Upper lobe of right lung (tissue), 1 donor: ENCODE measurements around the gene ZBTB9. TPM values are rescaled to one million over a fixed set of nuclear protein-coding genes. Genes with fewer than 3 reads are reported as not detected.

Experiments
- ATAC-seq: fragments of 200-7000 bp; cut with Tn5 transposase; one replicate; pipeline ENCODE4 v1.9.1; 2020; ENCODE audit warnings: mild to moderate bottlenecking, moderate library complexity
- DNase-seq: peaks from one replicate; pipeline ENCODE4 v3.0.0-alpha.2; 2020
- H3K27ac ChIP-seq: fragments of 200-600 bp; one replicate; pipeline ENCODE4 v1.8.0; 2022
- H3K27me3 ChIP-seq: fragments of 200-600 bp; one replicate; pipeline ENCODE4 v1.8.0; 2022; ENCODE audit warnings: mild to moderate bottlenecking
- H3K36me3 ChIP-seq: fragments of 200-600 bp; one replicate; pipeline ENCODE4 v1.8.0; 2022
- H3K4me1 ChIP-seq: fragments of 200-600 bp; one replicate; pipeline ENCODE4 v1.8.0; 2022
- H3K4me3 ChIP-seq: fragments of 200-600 bp; one replicate; pipeline ENCODE4 v1.8.0; 2022; ENCODE audit warnings: mild to moderate bottlenecking
- H3K9me3 ChIP-seq: fragments of 200-600 bp; one replicate; pipeline ENCODE4 v1.8.0; 2022
- CTCF ChIP-seq: fragments of 200-600 bp; IDR thresholded peaks from one replicate; pipeline ENCODE4 v1.8.0; 2022; ENCODE audit warnings: antibody characterized with exemption
- intact Hi-C: fragments of 100-400 bp; cut with DNase I; formaldehyde crosslinking; loops from one replicate; pipeline ENCODE4 v1.11.0; 2022
- total RNA-seq: library from RNA; stranded (reverse); fragmentation: NEBNext Ultra II Directional; extraction: Animal tissue kit (Norgen Biotek cat#: 25700); gene quantifications from one replicate; pipeline ENCODE4 v1.2.1, GENCODE V29; 2021
- donor health status: DM: no; HTN: yes; CAD: no; lungs with severe emphysema.

ZBTB9 gene
- total RNA-seq, 1 donor from 2014 or later, result 5.8 TPM

DNA sequence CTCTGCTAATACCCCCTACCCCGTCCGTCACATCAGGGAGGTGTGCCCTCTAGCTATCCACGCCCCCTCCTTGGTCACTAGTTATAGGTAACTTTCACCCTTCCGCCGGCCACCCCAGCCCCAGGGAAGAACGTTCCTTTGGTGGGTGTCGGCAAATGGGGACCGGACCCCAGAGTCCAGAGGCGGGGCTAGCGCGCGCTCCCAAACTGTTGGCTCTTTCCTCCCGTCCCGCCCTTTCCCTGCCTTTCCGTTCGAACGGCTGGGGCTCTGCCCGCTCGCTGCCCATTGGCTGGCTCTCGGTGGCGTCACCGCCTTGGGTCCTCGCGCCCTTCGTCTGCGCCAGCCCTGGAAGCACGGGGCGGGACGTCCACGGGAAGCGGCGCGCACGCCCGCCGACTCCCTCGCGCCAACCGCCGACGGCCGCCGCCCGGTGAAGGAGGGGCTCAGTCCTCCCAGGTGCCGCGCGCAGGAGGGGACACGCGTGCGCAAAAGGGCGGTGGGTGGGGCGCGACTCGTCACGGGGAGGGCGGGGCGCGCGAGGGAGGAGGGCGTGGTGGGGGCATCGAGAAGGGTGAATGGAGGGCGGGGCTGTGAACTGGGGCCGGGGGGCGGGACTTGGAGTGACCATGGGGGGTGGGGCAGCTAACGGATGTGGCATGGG, 44.2 kb upstream of the ZBTB9 start:
- no peak for TF ChIP-seq CTCF
- Histone ChIP-seq H3K27ac (peak overlapping the region; percentile 97), H3K36me3 (peaks cover 29% of the 10 kb centered on the region), H3K27me3 (no peaks in the 10 kb centered on the region), H3K9me3 (no peaks in the 10 kb centered on the region), H3K4me1 (peaks cover 19% of the 10 kb centered on the region), H3K4me3 (peak overlapping the region; percentile 99)
- ATAC-seq (peak; percentile 95), DNase-seq (peak; percentile 100)
- intact Hi-C loops, result no loop called here

DNA sequence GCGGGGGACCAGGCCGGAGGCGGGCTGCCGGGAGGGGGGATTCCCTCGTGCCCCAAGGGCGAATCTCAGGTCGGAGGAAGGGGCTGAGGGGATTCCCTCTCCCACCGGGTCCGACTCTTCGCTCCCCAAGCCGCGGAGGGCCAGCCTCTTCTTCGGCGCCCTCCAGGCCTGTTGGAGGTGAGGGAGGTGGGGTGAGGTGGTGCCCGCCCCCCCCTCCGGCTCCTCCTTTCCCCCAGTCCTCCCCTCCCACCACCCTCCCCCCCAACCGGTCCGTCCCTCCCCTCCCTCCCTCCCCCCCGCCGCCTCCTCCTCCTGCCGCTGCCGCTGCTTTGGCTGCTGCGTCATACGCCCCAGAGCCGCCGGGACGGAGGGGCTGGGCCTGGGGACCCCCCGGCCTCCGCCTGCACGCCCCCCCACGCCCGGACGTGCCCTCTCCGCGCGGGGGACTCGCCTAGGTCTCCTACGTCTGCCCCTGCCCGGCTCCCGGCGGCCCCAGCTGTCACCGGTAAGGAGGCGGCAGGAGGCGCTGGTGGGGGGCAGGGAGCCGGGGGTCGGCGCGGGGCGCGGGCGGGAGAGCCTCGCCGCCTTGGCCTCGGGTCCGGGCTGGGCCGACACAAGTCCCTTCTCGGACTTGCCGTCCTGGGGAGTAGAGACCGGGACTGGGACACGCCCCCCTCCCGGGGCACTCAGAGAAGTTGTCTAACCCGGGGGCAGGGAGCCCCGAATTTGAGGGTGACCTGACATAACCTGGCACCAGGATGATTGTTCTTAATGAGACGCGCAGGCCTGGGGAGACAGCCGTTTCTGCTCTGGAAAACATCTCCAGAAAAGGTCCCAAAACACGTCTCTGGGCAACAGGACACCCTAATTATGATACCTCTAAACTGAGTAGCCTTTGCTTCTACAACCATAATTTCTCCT, 43.4 kb upstream of the ZBTB9 start, which contains the start of gene PHF1:
Gene PHF1 (plus strand): TSS at position 304 of the 921 bp plus-strand sequence. CDS start 1,250 bp downstream, outside the sequence.
- peaks cover 37% of the 10 kb centered on the region for H3K36me3 ChIP-seq
- no peak for TF ChIP-seq CTCF
- H3K27me3 ChIP-seq, result no peaks in the 10 kb centered on the region
- peak; percentile 78 for ATAC-seq
- H3K9me3 ChIP-seq, result no peaks in the 10 kb centered on the region
- peaks cover 24% of the 10 kb centered on the region for H3K4me1 ChIP-seq
- H3K27ac ChIP-seq, result peak within 1 kb of the TSS; percentile 97
- no peak for DNase-seq
- peak within 1 kb of the TSS; percentile 99 for H3K4me3 ChIP-seq
- intact Hi-C loops, result no loop called here

GRCh38 chr6:33411632-33412005, 42.8 kb upstream of the ZBTB9 start:
- Histone ChIP-seq H3K27me3 (no peaks in the 10 kb centered on the region), H3K4me3 (peak overlapping the region; percentile 99), H3K4me1 (peaks cover 31% of the 10 kb centered on the region), H3K27ac (peak overlapping the region; percentile 97), H3K9me3 (no peaks in the 10 kb centered on the region), H3K36me3 (peaks cover 44% of the 10 kb centered on the region)
- no peak for ATAC-seq
- no peak for TF ChIP-seq CTCF
- DNase-seq, result no peak
- intact Hi-C loops, result no loop called here

DNA sequence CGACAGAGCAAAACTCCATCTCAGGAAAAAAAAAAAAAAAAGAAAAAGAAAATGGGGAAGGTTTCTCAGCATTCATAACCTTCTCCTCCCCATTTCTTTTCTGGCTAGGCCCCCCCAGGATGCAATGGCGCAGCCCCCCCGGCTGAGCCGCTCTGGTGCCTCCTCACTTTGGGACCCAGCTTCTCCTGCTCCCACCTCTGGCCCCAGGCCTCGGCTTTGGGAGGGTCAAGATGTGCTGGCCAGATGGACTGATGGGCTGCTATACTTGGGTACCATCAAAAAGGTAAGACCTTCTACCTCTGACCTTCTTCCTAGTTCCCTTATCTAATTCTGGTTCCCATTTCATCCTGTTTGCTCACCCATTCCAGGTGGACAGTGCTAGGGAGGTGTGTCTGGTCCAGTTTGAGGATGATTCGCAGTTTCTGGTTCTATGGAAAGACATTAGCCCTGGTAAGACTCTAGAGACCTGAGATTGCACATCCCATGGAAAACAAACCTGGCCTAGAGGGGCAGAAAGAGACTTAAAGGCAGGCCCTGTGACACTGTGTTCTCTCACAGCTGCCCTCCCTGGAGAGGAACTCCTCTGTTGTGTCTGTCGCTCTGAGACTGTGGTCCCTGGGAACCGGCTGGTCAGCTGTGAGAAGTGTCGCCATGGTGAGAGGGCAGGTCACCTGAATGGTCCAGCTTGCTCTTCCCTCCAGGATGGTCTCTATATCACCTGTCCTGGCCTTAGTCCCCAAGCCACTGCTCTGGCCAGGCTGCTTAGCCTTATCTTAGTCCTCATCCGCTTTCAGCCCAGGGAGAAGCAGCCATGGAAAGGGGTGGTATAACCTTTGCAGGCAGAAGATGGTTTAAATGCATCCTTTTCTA, 42.0 kb upstream of the ZBTB9 start:
- no peaks in the 10 kb centered on the region for H3K9me3 ChIP-seq
- no peak for DNase-seq
- no peak for ATAC-seq
- H3K4me1 ChIP-seq, result peaks cover 38% of the 10 kb centered on the region
- H3K36me3 ChIP-seq, result peaks cover 44% of the 10 kb centered on the region
- H3K27me3 ChIP-seq, result no peaks in the 10 kb centered on the region
- no peak for TF ChIP-seq CTCF
- peak overlapping the region; percentile 99 for H3K4me3 ChIP-seq
- H3K27ac ChIP-seq, result peak overlapping the region; percentile 97
- intact Hi-C loops, result no loop called here
